Spinal cord (tissue), 10 donors: ENCODE measurements around the gene TOMM5. TPM values are rescaled to one million over a fixed set of nuclear protein-coding genes. Genes with fewer than 3 reads are reported as not detected.
"Not testable (repeated sequence)": the region's sequence is repeated elsewhere in the genome, so short reads cannot be mapped to it uniquely, and the experiment has no call there.

Experiments
- DNase-seq, 6 donors: peaks; one replicate each; pipeline versions ENCODE4 v3.0.0 to v3.0.0-alpha.2; 2013 to 2015; ENCODE audit warnings: low spot score in 6 of 6, low read depth in 4 of 6
- H3K27ac ChIP-seq: one replicate; pipeline ENCODE4 v1.5.1; 2013; ENCODE audit warnings: low read depth, low read length, control low read depth
- H3K27me3 ChIP-seq: one replicate; pipeline ENCODE4 v1.6.1; 2013; ENCODE audit warnings: low read length; ENCODE audit not compliant: control insufficient read depth, insufficient read depth
- H3K36me3 ChIP-seq: one replicate; pipeline ENCODE4 v1.6.1; 2013; ENCODE audit warnings: low read length; ENCODE audit not compliant: control insufficient read depth, insufficient read depth
- H3K4me1 ChIP-seq: one replicate; pipeline ENCODE4 v1.6.1; 2013; ENCODE audit warnings: low read length; ENCODE audit not compliant: control insufficient read depth, insufficient read depth
- H3K4me3 ChIP-seq: one replicate; pipeline ENCODE4 v1.5.1; 2013; ENCODE audit warnings: low read depth, low read length, control low read depth
- H3K9me3 ChIP-seq: one replicate; pipeline ENCODE4 v1.6.1; 2013; ENCODE audit warnings: low read length; ENCODE audit not compliant: control insufficient read depth, insufficient read depth
- WGBS: methylation state at CpG from one replicate; pipeline ENCODE4 v1.1.5; 2013; ENCODE audit warnings: missing lambda C conversion rate; ENCODE audit not compliant: insufficient coverage; 5-methylcytosine and 5-hydroxymethylcytosine counted together
- polyA plus RNA-seq, 2 donors: library from polyadenylated mRNA; unstranded; fragments of 120-200 nt; gene quantifications; one replicate each; pipeline ENCODE4 v1.2.1, GENCODE V29; 2013; ENCODE audit not compliant: insufficient read length in 2 of 2
- total RNA-seq, 2 donors: library from RNA; depleted of rRNA in 1 of 2; stranded (reverse); fragments of 120-200 nt in 1 of 2; fragments of >200 nt in 1 of 2; gene quantifications; one replicate each; pipeline versions ENCODE4 v1.2.3 to v1.2.4, GENCODE V29; 2013 to 2014
- donor health status: healthy.

The TOMM5 gene
- total and polyA plus RNA-seq, 4 donors = 99.8 to 130 (median 110) TPM

GRCh38 chr9:37618817-37619216 lies 26.4 kb upstream of the TOMM5 start:
- WGBS = 90% methylated on average over 3 of the region's 4 CpGs
- Histone ChIP-seq H3K27ac (no peak overlapping the region), H3K36me3 (no peaks in the 10 kb centered on the region), H3K4me1 (peaks cover 6% of the 10 kb centered on the region), H3K27me3 (no peaks in the 10 kb centered on the region), H3K9me3 (no peaks in the 10 kb centered on the region), H3K4me3 (no peak overlapping the region)
- peak in 1 of 6 donors; percentile 28 for DNase-seq

DNA sequence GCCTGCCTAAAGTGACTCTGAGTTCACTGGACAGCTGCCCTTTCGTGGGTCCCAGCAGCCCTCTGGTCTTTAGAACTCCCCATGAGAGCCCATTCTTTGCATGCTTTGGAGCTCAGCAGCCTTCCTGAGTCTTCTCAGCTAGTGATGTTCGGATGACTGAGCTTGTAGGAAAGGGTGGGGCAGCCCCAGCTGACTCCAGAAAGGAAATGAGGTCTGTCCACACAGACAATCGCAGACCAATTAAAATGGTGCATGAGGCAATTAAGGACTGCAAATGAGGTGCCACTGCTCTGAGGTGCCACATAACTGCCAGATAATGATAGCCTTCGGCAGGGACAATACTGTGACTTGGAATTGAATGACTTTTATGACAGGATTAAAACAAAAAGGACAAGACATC lies 25.4 kb upstream of the TOMM5 start:
- Histone ChIP-seq H3K27me3 (no peaks in the 10 kb centered on the region), H3K36me3 (no peaks in the 10 kb centered on the region), H3K4me1 (peaks cover 6% of the 10 kb centered on the region), H3K4me3 (no peak overlapping the region), H3K9me3 (no peaks in the 10 kb centered on the region), H3K27ac (no peak overlapping the region)
- DNase-seq = peak in 1 of 6 donors; percentile 63
- WGBS = 53% methylated on average over 3 of the region's 4 CpGs

DNA sequence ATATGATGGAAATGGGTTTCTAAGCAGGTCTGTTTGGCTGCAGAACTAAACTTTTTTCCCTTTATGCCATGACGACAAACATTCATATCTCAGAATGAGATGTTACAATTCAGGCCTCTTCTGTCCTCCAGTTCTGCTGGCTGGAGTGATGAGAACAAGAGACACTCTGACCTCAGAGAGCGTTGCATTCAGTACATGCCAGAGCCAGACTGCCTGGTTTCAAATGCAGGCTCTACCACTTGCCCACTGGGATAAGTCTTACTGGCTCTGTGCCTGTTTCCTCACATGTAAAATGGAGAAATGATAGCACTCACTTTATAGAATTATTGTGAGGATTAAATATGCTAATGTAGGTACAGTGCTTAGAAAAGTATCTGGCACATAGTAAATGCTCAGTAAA lies 24.8 kb upstream of the TOMM5 start:
- H3K4me3 ChIP-seq = no peak overlapping the region
- no peak for DNase-seq
- no peaks in the 10 kb centered on the region for H3K27me3 ChIP-seq
- H3K36me3 ChIP-seq = no peaks in the 10 kb centered on the region
- no peaks in the 10 kb centered on the region for H3K9me3 ChIP-seq
- WGBS = 78% methylated on average over 2 of the region's 2 CpGs
- peaks cover 6% of the 10 kb centered on the region for H3K4me1 ChIP-seq
- H3K27ac ChIP-seq = no peak overlapping the region

DNA sequence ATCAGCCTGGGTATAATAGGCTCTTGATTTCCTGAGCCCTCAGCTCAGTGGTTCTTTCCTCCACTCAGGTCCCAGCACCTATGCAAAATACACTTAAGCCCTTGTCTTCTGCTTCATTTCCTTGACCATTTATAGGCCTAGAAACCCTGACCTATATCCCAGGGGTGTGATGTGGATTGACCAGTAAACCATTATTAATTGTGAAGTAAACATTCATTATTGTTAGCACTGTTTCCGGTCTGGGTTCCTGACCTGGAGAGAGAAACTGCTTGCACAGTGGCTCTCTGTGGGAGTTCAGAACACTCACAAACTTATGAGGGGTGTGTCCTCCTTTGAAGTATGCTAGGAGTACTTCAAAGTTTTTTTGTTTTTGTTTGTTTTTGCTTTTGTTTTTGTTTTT lies 19.6 kb upstream of the TOMM5 start:
- Histone ChIP-seq H3K9me3 (no peaks in the 10 kb centered on the region), H3K27me3 (no peaks in the 10 kb centered on the region), H3K27ac (no peak overlapping the region), H3K4me1 (no peaks in the 10 kb centered on the region), H3K36me3 (no peaks in the 10 kb centered on the region), H3K4me3 (no peak overlapping the region)
- WGBS = no CpG with 5 or more reads among the region's 1 CpG
- DNase-seq = no peak

DNA sequence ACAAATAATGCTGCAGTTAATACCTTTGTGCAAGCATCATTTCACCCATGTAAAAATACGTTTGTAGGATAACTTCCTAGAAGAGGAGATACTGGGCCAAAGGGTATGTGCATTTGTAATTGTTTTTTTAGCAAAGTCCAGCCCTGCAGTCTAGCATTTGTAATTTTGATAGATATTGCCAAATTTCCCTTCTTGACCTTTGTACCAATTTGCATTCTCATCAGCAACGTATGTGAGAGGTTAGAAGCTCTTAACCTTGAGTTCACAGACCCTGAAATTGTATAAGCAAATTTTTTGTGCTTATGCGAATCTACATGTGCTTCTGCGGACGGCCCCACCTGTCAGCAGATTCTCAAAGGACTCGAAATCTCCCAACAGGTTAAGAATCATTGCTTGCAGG lies 18.6 kb upstream of the TOMM5 start:
- no CpG with 5 or more reads among the region's 6 CpGs for WGBS
- no peak overlapping the region for H3K27ac ChIP-seq

DNA sequence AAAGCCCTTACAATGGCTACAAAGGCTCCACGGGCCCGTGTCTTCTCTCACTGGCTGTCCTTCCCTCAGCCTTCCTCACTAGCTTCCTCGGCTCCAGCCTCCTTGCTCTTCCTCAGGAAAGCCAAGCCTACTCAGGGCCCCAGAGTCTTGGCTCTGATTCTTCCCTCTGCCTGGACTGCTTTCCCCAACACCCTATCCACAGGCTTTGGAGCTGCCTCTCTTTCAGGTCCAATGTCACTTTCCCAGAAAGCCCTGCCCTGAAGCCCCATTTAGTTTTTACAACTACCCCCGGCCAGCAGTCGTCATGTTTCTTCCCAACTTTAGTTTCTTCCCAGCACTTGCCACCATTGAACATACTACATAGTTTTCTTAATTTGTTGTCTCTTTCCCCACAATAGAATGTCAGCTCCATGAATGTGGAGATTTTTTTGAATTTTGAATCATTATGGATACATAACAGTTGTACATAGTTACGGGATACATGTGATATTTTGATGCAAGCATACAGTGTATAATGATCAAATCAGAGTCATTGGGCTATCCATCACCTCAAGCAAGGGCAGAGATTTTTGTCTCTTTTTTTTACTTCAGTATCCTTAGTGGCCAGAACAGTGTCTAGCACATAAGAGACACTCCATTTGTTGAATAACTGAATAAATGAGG lies 17.5 kb upstream of the TOMM5 start:
- Histone ChIP-seq H3K36me3 (no peaks in the 10 kb centered on the region), H3K27ac (no peak overlapping the region), H3K9me3 (no peaks in the 10 kb centered on the region), H3K4me1 (no peaks in the 10 kb centered on the region), H3K4me3 (no peak overlapping the region), H3K27me3 (no peaks in the 10 kb centered on the region)
- no peak for DNase-seq
- WGBS = 72% methylated on average over 4 of the region's 6 CpGs

More for the DNA sequence above, 18.6 kb upstream of the TOMM5 start:
- Histone ChIP-seq H3K4me3 (no peak overlapping the region), H3K9me3 (no peaks in the 10 kb centered on the region), H3K36me3 (no peaks in the 10 kb centered on the region), H3K27me3 (no peaks in the 10 kb centered on the region), H3K4me1 (no peaks in the 10 kb centered on the region)
- DNase-seq = no peak

DNA sequence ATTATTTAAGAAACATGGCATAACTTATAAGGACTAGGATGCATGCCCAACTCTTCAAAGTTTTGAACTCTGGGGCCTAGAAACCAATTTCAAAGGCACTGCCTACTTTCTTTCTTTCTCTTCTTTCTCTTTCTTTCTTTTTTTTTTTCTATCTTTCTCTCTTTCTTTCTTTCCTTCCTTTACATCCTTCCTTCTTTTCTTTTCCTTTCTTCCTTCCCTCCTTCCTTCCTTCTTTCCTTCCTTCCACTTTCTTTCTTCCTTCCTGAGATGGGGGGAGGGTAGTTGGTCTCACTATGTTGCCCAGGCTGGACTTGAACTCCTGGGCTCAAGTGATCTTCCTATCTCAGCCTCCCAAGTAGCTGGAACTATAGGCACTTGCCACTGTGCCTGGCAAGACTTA lies 15.9 kb upstream of the TOMM5 start:
- no peak overlapping the region for H3K4me3 ChIP-seq
- no peaks in the 10 kb centered on the region for H3K36me3 ChIP-seq
- H3K9me3 ChIP-seq = no peaks in the 10 kb centered on the region
- DNase-seq = no peak
- H3K4me1 ChIP-seq = no peaks in the 10 kb centered on the region
- H3K27me3 ChIP-seq = no peaks in the 10 kb centered on the region
- H3K27ac ChIP-seq = no peak overlapping the region

DNA sequence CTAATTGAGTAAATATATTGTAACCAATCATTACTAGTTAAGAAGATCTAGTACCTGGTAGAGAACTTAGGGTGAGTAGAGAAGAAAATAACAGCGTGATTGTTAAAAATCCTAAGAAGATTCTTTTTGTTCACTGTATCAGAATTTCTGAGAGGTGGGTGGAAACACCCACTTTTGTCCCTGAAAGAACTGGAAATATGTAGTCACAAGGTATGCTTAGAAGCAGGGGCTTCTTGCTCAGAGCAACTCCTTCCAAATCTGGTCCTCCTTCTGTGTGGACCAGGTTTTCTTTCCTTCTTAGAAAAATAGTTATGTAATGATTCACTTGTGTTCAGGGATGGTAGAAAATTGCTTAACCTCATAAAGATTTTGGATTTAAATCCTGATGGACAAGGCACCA lies 11.9 kb upstream of the TOMM5 start:
- Histone ChIP-seq H3K4me3 (no peak overlapping the region), H3K4me1 (no peaks in the 10 kb centered on the region), H3K27ac (no peak overlapping the region), H3K9me3 (no peaks in the 10 kb centered on the region), H3K27me3 (no peaks in the 10 kb centered on the region), H3K36me3 (no peaks in the 10 kb centered on the region)
- 56% methylated on average over 1 of the region's 1 CpG for WGBS
- DNase-seq = no peak

GRCh38 chr9:37602817-37603216 lies 10.4 kb upstream of the TOMM5 start:
- DNase-seq = no peak
- Histone ChIP-seq H3K36me3 (no peaks in the 10 kb centered on the region), H3K27ac (no peak overlapping the region), H3K4me3 (no peak overlapping the region), H3K4me1 (no peaks in the 10 kb centered on the region), H3K27me3 (no peaks in the 10 kb centered on the region), H3K9me3 (no peaks in the 10 kb centered on the region)
- WGBS = 73% methylated on average over 4 of the region's 5 CpGs

GRCh38 chr9:37602061-37602460 lies 9.7 kb upstream of the TOMM5 start:
- not testable (repeated sequence) for H3K27ac ChIP-seq, H3K27me3 ChIP-seq, H3K9me3 ChIP-seq, DNase-seq, H3K36me3 ChIP-seq, H3K4me1 ChIP-seq, H3K4me3 ChIP-seq
- 80% methylated on average over 1 of the region's 4 CpGs for WGBS
